ENCODE results near the gene CHMP6.

The CHMP6 gene

DNA sequence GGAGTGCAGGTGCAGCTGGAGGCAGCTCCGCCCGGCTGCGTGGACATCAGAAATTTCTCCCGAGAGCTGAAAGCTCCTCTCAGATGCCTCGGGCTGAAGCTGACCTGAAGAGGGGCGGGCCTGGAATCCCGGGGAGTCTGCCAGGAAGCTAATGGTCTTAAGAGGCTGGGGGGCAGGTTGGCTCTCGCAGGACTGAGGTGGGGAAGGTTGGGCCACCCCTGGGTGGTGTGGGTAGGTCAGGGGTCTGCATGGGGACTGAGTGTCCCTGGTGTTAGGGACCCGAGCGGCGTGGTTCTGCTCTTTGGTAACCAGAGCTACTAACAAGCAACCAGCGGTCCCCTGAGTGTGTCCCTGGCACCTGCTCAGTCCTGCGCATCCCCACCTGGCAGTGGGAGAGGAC, 3.5 kb downstream of the CHMP6 start:
- no peak for DNase-seq

DNA sequence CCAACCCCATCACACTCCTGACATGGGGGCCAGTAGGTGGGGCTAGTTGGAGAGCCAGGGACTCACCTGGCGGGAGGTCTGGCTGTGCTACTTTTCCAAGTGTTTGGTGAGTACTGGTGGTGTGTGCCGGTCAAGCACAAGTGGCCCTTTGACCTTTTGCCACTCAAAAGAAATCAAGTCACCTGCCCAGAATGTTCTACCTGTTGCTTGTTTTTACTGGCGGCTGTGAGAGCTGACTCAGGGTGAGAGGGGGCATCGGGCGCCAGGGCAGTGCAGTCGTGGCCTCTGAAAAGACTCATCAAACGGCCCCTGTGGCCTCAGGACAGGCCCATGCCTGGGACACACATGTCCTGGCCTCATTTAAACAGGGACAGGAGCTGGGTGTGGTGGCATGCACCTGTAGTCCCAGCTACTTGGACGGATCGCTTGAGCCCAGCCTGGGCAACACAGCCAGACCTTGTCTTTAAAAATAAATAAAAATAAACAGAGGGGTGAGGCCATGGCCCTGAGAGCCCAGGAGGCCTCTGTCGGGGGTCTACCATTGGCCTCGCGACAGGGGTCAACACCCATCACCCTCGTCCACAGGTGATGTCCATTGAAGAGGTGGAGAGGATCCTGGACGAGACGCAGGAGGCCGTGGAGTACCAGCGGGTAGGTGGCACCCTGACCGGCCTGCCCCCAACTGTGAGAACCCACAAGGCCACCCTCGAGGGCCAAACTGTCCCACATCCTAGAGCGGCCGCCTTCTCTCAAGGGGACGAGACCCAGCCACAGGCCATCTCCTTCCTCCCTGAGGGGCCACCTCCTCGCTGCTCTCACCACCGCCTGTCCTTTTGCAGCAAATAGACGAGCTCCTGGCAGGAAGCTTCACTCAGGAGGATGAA, 5.0 kb downstream of the CHMP6 start:
- DNase-seq, result no peak

DNA sequence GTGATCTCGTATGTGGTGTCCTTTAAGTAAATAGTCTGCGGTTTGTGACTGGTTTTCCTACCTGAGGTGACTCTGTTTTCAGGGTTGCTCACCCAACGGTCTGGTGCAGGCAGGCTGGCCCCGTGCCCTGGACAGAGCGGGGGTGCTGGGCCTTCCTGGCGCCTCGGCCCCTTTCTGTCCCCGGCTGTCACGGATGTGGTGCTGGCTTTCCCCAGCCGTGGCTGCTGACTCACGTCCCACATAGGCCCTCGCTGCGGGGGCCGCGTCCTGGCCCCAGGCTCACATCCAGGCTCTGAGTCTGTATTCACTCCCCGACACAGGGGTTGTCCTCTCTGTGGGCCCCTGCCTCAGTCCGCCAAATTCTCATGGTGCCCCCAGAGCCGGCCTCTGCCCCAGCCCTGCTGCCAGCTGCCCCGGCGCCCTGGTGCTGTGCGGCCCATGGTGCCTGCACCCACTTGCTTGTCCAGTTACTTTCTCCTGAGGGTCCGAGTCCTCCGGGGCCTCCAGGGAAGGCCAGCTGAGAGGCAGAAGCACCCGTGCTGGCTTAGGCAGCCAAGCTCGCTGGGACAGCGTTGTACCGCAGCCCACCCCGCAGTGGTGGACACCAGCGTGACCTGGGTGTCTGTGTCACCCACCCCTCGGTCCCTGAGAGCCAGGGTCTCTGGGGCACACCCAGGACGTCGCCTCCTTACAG, 5.9 kb downstream of the CHMP6 start:
- no peak for DNase-seq

DNA sequence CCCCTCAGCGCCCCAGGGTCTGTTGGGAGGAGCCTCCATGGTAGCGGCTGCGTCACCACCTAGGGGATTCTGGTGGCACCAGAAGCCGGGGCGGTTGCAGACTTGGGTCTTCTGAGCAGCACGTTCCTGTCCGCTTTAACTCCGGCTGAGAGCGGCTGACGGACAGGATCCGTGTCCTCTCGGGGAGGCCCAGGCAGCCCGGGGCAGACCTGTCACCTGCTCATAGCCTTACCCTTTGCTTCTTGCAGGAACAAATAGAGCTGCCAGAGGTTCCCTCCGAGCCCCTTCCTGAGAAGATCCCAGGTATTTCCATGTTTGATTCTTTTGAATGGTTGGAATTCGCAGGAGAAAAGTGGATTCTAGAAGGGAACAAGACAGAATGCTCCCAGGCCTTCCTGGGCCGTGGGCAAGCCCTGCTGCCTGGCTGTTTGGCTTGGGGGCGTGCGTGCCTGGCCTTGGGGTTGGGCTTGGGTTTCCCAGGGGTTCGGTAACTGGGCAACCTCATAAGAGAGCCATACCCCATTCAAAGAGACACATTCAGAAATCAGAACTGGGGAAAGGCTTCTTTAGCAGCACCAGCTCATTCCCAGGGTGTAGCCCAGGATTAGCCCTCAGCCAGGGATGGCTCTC, 6.6 kb downstream of the CHMP6 start:
- DNase-seq, result no peak

DNA sequence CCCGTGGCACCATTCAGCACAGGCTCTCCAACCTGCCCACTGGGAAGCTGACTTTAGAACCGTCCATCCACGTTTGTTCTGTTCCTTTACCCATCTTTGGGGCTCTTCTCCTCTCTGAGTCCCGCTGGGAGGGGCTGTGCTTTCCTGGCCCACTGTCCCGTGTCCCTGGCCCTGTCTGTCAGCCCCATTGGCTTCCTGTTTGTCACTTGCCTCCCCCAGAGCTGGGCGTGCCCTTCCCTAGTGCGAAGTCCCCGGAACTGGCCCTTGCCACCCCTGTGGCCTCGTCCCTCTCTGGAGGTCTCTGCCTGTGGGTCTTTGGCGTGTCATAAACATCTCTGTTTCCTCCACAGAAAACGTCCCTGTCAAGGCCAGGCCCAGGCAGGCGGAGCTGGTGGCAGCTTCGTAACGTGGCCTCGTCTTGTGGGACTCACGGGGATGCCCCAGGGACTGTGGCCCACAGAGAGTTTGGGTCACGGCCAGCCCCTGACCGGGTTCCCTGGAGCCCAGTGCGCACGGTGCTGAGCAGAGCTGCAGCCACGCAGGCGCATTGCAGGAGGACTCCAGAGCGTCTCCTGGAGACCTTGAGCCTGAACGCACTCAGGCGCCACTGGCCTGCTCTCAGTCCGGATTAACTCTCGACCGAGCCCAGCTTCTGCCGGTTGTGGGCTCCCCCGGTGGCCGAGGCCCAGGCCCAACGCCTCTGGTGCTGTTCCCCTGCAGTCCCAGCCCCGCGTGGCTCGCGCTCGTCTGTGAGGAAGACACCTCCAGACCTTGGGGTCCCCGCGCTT, 7.3 kb downstream of the CHMP6 start:
- DNase-seq, result no peak

DNA sequence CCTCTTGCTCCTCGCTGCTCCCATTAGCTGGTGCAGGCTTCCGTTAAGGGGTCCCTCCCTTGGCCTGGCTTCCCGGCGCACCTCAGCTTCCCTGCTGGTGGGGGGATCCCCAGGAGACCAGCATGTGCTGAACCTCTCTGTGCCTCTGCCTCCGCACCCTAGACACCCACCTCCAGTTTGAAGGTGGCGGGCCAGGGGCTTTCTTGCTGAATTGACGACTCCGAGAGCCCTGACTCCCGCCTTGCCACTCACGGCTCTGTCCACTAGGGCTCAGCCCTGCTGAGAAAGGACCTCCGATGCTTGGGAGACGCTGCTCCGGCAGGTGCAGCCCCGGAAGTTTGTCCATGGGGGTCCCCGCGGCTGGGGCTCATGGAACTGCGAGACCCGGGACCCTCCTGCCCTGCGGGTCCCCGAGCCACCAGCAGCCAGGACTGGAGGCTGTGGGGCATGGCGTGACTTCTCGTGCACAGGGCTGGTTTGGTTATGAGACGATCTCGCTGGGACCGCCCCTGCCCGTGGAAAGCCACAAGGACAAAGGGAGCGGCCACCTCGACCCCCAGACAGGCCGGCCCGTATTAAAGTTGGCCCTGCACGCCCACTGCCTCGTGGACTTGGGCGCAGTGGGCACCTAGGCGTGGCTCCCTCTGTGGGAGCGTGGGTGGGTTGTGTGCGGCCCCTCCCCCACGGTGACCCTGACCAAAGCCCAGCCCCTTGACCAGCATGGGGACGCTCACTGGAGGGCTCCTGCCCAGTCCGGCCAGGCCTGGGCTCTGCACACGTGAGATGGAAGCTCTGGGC, 8.1 kb downstream of the CHMP6 start:
- DNase-seq, result no peak

DNA sequence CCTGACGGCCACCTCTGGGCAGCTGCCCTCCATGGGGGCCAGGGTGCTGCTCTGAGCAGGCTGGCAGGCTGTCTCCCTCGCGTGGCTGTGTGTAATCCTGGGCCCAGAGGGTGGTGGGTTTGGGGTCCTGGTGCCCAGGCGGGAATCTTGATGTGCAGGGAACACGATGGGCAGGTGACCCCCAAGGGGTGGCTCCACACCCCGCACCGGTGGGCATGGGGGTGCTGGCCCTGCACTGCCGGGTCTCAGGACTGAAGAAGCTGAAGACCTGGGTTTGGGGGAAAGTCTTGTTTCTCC, 8.6 kb downstream of the CHMP6 start:
- DNase-seq, result no peak

DNA sequence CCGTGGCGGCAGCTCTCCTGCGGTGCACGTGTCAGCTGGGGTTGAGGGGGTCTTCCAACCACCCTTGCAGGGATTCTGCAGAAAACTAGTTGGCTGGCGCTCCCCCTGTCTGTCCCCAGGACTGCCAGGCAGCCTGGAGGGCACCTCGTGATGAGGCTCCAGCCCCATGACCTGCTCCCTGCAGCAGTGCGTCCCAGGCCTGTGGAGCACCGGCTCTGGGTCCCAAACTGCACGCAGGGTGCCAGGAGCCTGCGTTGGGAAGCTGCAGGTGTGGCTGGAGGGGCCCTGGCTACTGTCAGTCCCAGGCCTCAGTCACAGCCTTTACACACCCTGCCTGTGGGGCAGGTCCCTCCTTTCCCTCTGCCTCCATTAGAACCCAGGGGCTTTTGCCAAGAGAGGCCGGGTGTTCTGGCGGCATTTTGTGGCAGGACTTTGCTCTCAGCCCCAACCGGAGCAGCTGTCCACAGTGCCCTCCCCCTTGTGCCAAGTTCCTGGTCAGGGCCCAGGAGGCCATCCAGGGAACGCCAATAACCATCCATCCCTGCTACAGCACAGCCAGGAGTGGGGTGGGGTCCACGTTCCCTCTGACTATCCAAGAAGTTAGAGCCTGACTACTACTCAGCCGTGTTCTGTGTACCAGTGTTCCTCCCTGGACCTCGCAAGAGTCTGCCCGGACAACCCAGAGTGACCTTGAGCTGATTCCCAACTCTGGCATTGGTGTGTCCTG, 9.2 kb downstream of the CHMP6 start:
- DNase-seq, result no peak

DNA sequence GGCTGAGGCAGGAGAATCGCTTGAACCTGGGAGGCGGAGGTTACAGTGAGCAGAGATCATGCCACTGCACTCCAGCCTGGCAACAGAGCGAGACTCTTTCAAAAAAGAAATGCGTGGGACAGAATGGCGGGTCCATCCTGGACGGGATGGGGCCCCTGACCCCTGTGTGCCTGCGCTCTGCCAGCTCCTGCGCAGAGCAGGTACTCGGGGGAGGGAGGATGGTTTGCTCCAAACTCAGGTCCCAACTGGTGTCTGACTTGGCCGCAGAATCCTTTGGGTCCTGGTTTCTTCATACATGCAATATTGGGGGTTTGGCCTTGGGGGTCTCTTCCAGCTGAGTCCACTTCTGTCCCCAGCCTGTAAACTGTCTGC, 10.4 kb downstream of the CHMP6 start:
- DNase-seq, result no peak

DNA sequence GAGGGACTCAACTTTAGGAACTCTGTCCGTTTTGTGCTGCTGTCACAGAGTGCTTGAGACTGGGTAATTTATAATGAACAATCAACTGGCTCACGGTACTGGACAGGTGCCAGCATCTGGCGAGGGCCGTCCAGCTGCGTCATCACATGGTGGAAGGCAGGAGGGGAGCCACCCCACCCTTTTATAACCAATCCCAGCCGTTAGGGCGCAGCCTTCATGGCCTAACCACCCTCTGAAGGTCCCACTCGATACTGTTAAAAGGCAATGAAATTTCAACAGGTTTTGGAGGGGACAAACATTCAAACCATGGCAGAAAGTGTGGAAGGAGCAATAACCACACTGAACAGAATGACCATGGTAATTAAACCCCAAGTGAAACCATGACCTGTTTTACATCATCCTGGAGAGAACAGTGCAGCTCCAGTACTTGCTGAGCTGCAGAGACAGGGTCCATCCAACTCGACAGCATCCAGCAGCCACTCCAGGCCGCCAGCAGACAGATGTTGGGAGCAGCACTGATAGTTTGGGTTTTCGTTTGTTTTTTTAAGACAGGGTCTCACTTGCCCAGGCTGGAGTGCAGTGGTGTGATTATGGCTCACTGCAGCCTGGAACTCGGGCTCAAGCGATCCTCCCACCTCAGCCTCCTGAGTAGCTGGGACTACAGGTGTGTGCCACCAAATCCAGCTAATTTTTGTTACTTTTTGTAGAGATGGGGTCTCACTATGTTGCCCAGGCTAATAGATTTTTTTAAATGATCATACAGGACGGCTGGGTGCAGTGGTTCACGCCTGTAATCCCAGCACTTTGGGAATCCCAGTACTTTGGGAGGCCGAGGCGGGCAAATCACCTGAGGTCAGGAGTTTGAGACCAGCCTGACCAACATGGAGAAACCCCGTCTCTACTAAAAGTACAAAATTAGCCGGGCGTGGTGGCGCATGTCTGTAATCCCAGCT, 11.0 kb downstream of the CHMP6 start:
- DNase-seq, result peak; percentile 85

DNA sequence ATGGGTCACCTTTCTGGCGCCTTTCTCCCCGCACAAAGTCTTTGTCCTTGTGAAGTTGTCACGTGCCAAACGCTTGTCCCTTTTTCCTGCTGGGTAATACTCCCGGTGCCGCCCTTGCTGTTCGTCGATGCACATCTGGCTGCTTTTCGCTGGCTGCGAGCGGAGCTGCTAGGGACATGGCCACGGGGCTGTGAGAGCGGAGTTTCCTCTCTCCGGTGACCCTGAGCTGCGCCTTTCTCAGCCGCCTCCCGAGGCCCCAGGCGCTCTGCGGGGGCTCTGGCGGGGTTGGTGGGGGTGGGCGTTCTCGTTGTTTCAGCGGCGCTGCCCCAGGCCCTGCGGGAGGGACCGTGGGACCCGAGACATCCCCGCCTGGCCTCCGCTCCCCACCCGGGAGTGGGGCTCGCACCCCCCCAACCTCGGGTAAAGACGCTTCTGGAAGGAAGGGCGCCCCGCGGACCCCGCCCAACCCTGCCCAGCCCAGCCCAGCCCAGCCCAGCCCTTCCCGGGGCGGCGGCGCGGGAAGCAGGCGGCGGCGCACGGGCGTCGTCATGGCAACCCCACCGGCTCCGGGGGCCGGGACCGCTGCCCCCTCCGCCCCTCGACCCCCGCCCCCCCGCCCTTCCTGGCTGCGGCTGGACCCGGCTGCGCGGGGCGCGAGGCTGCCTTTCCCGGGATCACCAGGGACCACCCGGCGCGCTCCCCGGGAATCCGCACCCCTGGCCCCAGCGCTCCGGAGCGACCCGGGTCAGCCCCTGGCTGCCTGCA, 12.3 kb downstream of the CHMP6 start:
- no peak for DNase-seq

DNA sequence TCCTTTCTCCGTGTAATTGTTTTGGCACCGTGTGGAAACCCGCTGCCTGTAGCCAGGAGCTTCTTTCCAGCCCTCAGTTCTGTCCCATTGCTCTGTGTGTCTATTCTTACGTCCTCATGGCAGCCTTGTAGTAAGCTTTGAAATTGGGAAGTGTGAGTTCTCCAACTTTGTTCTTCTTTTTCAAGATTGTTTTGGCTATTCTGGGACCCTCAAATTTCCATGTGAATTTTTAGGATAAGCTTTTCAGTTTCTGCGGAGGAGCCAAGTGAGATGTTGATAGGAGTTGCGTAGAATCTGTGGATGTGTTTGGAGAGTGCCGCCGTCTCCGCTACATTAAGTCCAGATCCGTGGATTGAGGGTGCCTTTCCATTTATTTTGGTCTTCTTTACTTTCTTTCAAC, 15.2 kb downstream of the CHMP6 start:
- DNase-seq, result no peak

DNA sequence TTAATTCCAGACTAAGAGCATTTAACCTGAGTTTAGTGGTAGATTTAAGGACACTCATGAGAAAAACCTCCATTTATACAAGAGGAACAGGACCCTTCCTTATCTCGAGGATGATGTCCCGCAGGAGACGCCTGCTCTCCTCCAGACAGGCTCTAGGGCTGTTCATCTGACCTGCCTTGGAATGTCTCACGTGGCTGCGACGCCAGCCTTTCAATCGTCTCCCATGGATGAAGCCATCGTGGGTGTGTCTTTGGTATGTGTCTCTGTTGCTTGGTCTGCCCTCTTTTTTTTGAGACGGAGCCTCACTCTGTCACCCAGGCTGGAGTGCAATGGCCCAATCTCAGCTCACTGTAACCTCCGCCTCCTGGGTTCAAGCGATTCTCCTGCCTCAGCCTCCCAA, 16.5 kb downstream of the CHMP6 start:
- no peak for DNase-seq

DNA sequence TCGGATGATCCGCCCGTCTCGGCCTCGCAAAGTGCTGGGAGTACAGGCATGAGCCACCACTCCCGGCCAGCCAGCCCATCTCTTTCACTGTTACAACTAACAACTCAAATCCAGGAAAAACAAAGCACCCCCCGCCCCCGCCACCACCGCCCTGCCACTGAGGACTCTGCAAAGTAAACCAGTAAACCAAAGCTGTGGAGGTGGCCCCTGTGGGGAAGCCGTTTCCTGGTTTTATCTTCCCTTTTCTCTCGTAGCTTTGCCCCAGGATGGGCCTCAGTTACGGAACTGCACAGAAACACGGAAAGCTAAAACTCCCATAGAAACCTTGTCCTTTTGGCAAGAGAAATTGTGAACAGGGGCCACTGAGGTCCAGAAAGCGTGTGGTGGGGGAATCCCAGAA, 17.5 kb downstream of the CHMP6 start:
- DNase-seq, result no peak

DNA sequence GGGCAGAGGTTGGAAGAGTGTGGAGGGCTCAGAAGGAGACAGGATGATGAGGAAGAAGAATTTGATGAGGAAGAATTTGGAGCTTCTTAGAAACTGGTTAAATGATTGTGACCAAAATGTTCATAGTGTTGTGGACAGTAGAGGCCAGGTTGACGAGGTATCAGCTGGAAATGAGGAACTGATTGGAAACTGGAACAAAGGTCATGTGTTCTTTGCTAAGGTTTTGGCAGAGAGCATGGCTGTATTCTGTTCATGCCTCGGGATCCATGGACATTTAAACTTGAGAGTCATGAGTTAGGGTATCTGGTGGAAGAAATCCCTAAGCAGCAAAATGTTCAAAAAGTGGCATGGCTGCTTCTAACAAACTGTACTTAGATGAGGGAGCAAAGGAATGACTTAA, 19.3 kb downstream of the CHMP6 start:
- no peak for DNase-seq

DNA sequence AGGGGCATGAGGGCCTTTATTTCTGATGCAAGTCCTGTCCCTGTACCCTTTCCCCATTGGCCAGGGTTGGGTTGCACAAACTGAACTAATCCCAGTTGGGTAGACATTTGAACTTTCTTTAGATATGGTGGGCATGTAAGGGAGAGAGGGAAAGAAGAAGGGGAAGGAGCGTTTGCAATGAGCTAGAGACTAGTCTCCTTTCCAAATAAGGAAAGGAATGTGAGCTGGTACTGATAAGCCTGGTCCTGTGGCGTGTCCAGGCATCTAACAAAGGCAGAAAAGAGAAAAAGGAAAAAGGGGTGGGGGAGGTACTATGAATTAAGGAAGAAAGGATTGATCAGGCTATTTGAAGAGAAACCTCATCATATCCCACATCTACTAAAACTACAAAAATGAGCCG, 20.3 kb downstream of the CHMP6 start:
- DNase-seq, result no peak

DNA sequence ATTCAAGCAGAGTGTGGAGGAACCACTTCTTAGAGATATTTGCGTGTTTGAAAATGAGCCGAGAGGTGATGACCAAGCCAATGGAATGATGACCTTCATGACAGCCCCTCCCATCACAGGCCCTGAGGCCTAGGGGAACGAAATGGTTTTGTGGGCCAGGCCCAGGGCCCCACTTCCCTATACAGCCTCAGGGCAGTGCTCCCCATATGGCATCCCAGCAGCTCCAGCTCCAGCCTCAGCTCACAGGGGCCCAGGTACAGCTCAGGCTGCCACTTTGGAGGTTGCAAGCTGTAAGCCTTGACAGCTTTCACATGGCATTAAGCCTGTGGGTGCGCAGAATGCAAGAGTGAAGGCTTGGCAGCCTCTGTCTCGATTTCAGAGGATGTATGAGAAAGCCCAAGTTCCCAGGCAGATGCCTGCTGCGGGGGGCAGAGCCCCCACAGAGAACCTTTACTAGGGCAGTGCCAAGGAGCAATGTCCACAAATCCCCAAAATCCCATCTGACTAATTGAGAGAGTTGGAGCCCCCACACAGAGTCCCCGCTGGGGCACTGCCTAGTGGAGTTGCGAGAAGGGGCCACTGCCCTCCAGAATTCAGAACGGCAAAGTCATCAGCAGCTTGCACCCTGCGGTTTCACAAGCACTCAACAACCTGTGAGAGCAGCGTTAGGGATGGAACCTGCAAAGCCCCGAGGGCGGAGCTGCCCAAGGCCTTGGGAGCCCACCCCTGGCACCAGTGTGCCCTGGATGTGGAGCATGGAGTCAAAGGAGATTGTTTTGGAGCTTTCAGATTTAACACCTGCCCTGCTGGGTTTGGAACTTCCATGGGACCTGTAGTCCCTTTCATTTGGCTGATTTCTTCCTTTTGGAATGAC, 21.2 kb downstream of the CHMP6 start:
- no peak for DNase-seq

DNA sequence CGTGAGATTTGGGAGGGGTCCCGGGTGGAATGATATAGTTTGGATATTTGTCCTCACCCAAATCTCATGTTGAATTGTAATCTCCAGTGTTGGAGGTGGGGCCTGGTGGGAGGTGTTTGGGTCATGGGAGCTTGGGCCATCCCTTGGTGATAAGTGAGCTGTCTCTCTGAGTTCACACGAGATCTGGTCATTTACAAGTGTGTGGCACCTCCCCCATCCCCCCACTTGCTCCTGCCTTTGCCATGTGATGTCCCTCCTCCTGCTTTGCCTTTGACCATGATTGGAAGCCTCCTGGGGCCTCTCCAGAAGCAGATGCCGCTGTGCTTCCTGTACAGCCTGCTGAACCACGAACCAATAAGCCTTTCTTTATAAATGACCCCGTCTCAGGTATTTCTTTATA, 22.0 kb downstream of the CHMP6 start:
- no peak for DNase-seq

DNA sequence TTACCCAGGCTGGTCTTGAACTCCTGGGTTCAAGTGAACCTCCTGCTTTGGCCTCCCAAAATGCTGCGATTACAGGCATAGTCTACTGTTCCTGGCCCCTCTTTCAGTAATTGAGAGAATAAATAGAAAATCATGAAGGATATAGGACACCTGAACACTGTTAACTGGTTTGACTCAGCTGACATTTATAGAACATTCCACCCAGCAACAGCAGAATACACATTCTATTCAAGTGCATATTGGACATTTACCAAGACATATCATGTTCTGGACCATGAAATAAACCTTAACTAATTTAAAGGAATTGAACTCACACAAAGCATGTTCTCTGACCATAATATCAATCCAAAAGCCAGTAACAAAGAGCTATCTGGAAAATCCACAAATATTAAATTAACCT, 23.5 kb downstream of the CHMP6 start:
- no peak for DNase-seq
